GM21529 (cell line): ENCODE measurements around the gene PRKCQ.

Experiments used
- ATAC-seq: cut with Tn5 transposase; IDR thresholded peaks from one replicate; pipeline ENCODE4 v1.9.1; 2021; ENCODE audit not compliant: unreplicated experiment

Gene PRKCQ

DNA sequence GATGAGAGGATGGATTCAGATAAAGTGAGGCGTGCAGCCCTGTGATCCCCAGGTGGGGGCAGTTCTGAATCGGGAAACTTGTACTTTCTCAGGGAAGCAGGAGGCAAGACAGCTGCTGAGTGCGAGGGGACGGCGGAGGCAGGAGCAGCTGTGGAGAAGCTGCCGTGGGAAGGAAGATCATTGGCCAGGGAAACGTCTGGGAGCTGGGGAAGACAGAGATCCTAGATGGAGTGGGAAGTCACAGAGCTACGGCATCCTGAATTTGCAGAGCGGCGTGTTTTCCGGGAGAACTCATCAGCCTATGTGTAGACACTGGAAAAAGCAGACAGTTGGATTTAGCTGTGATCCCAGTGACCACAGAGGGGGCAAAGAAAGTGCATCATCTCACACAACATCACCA lies 9.2 kb downstream of the PRKCQ start:
- no peak for ATAC-seq

DNA sequence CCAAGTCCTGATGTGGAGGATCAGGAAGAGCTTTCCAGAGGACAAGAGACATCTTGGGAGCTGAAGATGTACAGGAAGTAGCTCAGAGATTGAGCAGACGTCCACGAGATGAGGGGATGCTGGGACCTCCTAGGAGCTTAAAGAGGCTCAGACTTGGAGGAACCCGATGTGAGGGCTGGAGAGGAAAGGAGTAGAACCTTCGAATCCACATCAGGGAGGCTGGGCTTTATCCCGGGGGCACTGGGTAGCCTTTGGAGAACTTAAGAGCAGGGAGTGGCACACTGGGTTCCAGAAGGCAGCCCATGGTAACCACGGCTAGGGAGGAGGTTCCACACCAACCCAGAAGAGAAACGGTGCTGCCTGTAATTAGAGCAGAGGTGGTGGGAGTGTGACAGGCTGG lies 10.8 kb downstream of the PRKCQ start:
- no peak for ATAC-seq

DNA sequence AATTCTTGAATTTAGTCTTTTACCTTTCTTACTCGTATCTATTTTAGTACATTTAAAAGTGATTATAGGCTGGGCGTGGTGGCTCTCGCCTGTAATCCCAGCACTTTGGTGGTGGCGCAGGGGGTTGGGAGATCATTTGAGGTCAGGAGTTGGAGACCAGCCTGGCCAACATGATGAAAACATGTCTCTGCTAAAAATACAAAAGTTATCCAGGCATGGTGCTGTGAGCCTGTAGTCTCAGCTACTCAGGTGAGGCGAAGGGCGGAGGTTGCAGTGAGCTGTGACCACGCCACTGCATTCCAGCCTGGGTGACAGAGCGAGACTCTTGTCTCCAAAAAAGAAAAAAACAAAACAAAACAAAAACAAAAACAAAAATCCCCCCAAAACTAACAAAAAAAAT lies 12.2 kb downstream of the PRKCQ start:
- ATAC-seq, result no peak

DNA sequence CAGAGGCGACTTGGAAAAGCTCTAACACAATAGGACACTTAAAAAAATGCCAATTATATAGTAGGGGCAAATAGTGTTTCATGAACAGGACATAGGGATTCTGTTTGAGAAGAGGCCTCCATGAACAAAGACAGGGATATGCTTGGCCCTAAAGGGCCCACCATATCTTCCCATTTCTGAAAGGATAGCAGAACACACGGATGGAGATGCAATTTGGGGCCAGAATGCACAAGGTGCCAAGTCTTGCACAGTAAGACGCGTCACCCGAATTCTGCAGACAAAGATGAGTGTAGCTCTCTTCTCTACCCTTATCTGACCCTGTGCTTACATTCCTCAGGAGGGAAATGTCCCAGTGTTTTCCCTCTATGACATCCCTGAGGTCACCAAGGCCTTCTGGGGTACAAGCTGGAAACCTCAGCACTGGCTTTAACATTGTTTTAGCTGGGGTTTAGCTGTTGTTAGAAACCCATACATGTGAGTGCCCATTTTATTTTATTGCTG lies 12.8 kb downstream of the PRKCQ start:
- ATAC-seq, result no peak

DNA sequence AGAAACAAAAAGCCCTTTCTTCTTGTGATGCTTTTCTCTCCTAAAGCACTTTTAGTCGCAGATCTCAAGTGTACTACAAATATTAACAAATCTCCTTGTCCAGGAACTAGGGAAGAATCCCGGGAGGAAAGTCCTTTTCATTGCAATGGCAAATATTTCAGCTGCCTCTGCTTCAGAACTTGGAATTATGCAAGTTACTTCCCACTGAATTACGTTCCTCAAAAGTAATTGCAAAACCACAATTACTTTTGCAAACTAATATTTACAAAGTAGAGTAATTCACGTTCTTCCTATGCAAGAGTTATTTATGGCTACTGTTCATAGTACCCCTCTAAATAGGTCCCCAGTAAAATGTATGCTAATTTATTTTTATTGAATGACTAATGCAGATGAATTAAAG lies 14.5 kb downstream of the PRKCQ start:
- no peak for ATAC-seq

DNA sequence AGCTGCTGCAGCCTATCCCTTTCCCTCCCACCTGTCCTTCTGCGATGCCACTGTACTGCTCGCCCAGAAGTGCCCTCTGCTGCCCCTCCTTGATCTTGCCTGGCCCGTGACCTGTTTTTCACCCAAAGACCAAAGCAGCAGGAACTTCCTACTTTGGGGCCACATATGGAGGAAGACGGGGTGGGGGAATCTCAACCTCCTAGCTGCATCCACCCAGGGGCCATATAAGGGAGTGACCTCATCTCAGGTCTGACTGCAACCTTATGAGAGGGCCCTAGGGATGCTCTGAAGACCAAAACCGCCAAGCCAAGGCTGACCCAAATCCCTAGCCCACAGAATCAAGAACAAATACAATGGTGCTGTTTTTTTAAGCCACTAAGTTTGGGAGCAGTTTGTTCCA lies 15.7 kb downstream of the PRKCQ start:
- no peak for ATAC-seq

DNA sequence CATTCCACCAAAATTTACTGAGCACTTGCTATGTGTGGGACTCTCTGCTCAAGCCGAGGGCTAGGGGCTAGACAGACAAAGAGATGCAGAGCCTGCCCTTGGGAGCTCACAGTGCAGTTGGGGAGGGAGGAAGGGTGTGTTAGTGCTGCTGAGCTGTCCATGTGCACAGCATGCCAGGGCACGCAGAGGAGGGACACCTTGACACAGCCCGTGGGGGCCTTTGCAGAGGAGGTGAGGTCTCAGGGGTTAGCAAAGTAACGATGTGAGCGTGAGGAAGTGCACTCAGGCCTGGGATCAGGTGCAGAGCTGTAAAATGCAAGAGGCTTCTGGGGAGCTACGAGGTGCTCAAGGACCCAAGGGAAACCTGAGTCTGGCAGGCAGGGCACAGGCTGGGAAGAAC lies 16.3 kb downstream of the PRKCQ start:
- no peak for ATAC-seq

DNA sequence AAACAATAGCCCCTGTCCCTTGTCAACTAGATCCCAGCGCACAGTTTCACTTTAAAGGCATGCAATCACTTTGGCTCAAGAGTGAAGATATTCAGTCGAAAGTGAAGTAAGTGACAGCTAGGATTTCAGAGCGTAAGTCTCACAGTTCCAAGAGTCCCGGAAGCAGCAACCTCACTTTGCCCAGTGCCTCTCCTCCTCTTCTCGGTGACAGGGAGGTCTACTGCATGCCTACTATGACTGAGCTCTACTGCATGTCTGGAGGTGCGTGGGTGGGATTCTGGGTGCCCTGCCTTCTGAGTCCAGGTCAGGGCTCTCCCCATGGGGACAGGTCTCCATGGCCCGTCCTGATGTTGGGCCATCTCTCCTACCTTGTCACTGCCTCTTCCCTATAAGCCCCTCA lies 17.0 kb downstream of the PRKCQ start:
- no peak for ATAC-seq

DNA sequence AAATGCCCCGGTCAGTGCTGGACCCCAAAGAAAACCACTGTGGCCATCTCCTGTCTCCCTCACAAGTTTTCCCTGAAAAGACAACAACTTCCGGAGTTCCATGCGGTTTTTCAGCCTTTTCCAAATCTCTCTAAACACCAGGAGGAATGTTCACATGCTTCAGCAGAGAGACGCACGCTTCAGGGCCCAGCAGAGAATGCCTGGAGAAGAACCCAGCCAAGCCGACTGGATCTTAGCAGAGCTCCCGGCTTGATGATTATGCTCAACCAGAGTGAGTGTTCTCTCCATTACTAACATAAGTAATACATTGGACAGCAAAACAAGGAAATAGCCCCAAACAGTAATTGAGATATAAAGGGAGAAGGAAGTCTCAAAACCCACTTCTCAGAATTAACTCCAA lies 17.9 kb downstream of the PRKCQ start:
- ATAC-seq, result no peak

DNA sequence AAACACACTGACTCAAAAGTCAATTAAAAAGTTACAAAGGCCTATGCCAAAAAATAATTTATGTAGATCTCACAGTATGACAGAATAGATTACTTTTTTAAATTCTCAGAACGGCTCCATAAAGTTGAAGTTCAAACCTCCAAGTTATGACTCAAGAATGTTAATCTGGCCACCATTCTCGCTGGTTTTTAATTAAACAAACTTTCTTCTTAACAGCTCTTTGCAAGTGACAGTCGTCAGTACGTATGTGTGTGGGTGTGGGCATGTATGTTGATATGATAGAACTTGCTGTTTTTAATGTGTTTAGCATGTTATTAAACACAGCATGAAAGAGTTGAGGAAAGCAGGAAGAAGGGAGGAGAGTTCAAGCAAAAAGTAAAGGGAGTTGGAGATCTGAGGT lies 18.5 kb downstream of the PRKCQ start:
- no peak for ATAC-seq

DNA sequence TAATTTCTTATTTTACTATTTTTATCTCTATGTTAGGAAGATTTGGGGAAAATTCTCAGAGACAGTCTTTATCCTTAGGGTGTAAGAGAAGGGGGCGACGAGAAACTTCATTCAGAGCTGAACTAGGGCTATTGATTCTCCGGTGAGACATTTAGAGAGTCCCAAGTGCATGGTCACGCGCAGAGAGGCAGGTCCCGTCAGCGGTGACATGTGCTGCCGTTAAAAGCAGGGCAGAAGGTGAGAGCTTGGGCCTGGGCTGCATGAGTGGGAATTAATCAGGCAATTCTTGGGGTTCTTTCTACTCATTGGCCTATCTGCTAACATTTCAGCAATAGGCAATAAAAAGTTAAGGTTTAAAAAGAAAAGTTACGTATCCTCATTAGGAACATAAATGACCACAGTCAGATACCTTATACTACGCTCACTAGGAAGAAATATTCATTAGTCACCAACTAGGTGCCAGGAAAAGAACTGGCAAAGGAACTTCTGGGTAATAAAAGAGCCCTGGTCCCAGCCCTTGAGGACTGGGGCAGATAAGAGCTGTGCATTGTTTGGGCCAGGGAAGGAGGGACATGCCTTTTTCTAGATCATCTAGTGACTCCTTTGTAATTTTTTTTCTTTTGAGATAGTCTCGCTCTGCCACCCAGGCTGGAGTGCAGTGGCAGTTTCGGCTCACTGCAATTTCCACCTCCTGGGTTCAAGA lies 21.2 kb downstream of the PRKCQ start:
- ATAC-seq, result no peak

DNA sequence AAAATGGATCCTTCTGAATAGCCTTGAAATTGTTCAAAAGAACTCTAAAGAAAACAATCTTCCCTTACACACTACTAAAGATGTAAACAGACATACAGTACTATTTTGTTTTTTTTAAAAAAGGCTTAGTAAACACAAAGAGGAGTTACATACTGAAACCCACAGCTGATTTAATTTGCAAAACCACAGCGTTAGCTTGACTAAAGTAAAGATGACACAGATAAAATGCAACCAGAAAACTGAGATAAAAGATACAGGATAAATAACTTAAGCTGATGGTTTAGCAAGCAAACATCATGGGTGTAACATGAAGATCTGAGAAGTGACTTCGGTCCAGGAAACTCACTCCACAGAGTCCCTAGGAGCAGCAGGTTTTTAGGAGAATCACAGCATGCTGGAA lies 21.8 kb downstream of the PRKCQ start:
- ATAC-seq, result no peak

DNA sequence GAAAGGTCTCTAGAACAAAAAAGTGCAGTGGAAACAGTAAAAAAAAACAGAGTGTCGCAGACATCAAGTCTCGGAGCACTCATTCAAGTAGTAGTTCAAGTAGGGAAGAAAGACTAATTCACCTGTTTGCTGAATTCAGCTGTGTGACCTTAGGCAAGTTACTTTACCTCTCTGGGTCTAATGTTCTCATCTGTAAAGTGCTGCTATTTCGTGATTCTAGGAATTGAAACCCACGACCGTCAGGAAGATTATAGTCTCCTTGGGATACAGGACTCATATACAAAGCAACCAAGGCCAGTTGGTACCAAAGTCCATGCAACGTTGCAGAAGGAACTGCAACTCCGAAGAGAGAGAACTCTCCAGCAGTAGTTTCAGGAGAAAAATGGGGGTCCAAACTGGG lies 26.1 kb downstream of the PRKCQ start:
- no peak for ATAC-seq

DNA sequence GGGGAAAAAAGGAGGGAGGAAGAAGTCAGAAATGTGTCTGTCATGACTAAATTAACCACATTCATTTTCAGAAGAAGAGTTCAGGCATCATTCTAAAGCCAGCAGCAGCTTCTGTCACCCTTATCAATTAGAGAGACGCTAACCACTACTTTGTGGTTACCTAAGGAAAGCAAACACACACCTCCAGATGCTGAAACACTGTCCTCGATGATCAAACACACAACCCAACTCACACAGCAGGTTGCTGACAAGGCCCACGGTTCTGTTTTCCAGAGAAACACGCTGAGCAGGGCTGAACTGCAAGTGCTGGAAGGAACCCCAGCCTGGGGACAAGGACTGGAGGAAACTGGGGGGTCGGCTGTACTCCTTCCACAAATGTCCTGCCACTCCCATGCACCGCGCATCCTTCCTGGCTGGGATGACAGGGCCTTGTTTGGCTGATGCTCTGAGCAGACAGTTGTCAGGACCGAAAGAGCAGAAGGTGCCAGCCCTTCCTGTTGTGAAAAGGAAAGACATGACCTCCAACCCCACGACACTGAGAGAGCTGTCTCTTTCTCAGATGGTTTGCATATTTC lies 36.6 kb downstream of the PRKCQ start:
- ATAC-seq, result no peak

DNA sequence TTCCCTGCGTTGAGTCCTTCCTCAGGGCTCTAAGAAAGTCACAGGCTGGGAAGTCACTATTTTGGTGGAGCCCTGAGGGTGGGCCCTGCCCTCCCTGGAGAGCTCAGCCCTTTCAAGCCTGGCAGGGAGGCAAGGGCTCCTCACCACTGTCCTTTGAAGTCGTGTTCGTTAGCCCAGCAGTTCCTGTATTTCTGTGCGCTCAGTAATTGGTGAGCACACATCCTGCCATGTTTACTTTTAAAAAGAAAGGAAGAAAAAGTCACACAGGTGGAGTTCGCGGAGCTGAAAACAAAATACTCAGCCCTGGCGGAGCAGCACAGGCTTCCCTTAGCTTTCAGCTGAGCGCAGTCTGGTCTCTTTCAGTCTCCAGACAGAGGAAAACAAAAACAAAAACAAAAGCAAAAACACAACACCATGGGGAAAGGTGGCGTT lies 37.1 kb downstream of the PRKCQ start:
- ATAC-seq, result no peak

DNA sequence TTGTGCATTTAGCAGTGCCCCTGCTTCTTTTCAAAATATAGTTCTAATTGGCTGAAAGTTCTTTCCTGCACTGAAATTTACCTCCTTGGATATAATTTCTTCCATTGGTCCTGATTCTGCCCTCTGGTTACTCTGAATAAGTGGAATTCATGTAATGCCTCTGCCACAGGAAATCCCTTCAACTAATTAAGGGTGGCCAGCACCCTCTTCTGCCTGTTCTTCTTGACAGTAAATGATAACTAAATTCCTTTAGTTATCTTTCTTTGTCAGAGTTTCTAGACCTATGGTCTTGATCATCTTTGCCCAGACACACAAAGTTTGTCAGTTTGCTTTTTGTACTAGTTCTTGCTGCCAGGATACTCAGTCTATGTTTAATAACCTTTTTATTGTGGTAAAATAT lies 40.2 kb downstream of the PRKCQ start:
- no peak for ATAC-seq

DNA sequence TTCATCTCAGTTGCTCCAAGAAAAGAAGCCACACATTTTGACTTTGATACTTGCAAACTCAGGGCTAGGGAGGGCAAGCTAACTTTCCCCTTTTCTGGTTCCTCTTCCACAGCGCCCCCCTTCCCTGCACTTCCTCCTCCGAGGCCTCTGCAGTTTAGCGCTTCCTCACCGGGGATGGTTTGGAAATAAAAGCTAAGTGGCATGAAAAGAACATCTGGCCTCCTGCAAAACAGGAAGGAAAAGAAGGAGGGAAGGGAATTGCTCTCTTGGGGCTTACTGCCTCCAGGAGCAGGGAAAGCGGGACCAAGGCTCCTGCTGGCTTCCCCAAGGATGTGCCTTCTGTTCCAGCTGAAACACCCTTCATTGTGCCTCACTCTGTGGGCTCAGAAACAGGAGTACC lies 42.3 kb downstream of the PRKCQ start:
- ATAC-seq, result no peak

DNA sequence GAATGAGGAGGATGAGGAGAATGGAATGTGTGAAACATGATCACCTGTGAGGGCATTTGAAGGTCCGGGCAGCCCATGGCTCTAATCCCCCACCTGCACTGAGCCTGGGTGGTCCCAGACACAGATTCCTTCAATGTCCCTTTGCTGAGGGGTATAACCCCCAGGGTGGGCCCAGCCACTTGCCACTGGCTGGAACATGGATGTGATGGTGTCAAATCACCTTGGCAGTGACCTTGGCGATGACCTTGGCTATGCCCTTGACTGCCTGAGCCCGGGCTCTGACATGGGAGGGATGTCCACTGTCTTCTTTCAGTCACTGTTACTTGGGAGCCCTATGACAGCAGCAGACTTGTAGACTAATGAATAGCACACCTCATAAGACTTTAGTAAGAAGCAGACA lies 44.0 kb downstream of the PRKCQ start:
- no peak for ATAC-seq

DNA sequence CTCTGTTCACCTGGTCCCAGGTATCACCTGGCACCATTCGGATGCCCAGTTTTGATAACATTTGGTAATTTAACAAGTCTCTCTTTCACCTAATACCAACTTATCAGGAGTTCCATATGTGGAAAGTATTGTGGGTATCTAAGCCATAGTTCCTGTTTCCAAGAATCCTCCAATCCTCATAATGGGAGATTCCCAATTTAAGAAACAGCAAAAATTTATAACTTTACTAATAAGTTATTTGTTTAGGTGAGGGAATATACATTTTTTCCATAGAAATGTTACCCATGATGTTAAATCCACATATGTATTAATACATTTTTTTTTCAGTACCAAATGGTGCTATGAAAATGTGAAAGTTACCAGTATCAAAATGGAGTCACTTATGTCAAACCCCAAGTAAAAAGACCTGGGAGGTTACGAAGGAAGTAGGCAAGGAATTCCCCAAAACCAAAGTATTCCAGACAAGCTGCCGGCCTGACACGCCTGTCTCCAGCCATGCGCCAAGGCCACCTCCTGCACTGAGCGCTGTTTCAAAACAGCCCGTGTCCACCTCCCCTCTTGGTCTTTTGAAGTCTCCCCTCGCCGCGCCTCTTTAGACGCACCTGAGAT lies 44.8 kb downstream of the PRKCQ start:
- no peak for ATAC-seq

DNA sequence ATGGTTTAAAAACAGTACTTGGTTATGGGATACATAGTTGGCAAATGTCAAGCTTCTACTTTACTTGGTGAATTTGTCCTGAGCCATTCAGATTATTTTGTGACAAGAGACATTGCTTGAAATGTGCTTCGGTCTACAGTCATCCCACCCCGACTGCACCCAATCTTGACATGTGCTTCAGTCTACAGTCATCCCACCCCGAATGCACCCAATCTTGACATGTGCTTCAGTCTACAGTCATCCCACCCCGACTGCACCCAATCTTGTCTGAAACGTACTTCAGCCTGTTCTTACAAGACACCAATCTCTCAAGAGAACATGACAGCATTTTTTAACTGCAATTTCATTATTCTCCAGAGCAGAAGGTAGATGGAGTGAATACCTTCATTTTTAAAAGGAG lies 47.8 kb downstream of the PRKCQ start:
- no peak for ATAC-seq

DNA sequence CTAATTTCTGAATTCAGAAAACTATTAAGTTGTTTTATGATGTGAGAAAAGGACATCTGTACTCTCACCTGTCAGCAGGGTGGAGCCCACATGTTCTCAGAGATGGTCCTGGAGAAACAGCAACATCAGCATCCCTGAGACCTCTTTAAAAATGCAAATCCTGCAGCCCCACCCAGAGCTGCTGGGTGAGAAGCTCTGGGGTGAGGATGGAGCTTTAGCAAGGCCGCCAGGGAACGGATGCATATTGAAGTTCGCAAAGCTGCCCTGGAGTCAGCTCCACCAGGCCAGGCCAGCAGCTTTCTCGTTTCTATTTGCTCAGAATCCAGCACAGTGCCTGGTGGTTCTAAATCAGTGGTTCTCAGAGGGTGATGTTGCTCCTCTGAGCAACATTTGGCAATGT lies 49.1 kb downstream of the PRKCQ start:
- no peak for ATAC-seq

DNA sequence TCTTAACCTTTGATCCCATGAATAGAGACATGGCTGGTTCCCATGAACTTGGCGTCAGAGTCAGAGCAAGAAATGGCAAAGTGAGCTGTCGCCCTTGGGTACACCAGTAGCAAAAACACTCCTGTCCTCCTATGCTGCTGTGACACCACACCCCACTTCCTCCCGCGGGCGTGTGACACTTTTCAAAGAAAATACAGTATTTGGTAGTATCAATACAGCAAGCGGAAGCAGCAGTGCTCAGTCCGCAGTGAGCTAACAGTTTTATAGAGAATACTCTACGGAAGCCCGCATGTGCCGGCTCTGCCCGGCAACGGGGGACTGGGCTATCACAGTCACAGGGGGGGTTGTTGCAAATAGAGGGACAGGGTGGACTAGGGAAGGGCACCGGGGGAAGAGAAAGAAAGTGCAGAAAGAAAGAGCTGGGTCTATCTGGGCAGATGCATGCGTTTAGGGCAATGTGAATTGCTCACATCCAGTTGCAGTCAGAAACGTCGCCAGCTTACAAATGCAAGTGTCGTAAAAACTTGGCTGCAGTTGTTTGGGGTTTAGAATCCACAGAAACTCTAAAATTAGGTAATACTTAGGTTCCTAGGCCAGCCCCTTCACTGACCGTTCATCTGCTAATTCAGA lies 49.8 kb downstream of the PRKCQ start:
- ATAC-seq, result no peak
